ENCODE results near the gene UTP25. TPM values are rescaled to one million over a fixed set of nuclear protein-coding genes. Genes with fewer than 3 reads are reported as not detected.
"Not testable (repeated sequence)": the region's sequence is repeated elsewhere in the genome, so short reads cannot be mapped to it uniquely, and the experiment has no call there.

The UTP25 gene
- total RNA-seq, 1 donor from 2014 or later: 9.1 TPM

- DNase-seq (ENCODE audit: extremely low read depth, low read depth, low spot score): no peak
Measured at GRCh38 chr1:209870151-209870831, 42.5 kb downstream of the UTP25 start.

- DNase-seq (ENCODE audit: extremely low read depth, low read depth, low spot score): no peak
Measured at GRCh38 chr1:209871006-209871405, 43.2 kb downstream of the UTP25 start.

GRCh38 chr1:209871430-209871829 is 43.7 kb downstream of the UTP25 start:
- no peak for DNase-seq (ENCODE audit: extremely low read depth, low read depth, low spot score)

- no peak for DNase-seq (ENCODE audit: extremely low read depth, low read depth, low spot score)
Measured at GRCh38 chr1:209873067-209873799, 45.5 kb downstream of the UTP25 start.

DNA sequence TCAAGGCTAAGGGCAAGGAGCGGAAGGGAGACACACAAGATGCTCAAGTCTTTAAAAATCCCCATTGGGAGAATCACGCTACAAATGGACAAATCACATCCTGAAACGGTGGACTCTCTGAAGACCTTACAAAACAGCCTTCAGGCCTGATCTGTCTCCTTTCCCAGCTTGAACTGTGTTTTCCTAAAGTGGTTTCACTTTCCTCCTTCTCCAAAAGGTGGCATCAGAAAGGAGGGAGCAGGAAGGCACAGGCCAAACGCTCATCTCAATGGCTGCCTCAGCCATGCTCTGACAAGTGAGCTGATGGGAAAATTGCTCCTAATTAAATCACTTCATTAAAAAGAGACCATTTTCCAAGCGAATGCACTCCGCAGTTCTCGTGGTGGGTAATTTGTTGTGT is 47.7 kb downstream of the UTP25 start:
- DNase-seq (ENCODE audit: extremely low read depth, low read depth, low spot score): no peak

DNA sequence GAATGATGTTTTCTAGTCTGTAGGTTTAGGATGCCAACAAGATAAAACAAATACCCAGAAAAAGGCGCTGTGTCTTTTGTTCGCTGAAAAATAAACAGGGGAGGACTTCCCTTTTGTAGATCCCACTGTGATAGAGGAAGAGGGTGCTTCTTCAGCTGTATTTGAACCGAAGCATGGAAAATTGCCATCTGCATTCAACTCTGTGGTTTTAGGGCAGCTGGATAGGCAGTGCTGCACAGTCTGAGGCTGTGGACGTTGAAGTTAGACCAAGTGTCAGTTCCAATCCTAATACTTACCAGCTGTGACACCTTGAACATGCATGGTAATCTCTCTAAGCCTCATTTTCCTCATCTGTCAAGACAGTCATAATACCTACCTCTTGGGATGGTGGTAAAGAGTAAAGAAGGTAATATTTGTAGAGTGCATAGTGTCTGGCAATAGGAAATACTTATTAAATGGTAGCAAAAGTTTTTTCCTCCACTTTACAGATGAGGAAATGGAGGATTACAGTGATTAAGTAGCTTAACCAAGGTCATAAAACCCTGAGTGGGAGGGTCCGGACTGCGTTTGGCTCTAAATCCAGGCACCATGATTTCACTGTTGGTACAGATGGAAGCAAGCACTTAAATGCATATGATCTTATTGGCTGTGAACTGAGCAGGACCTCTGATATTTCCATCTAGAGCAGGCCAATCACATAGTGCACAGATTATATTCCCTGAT is 48.5 kb downstream of the UTP25 start:
- no peak for DNase-seq (ENCODE audit: extremely low read depth, low read depth, low spot score)

DNA sequence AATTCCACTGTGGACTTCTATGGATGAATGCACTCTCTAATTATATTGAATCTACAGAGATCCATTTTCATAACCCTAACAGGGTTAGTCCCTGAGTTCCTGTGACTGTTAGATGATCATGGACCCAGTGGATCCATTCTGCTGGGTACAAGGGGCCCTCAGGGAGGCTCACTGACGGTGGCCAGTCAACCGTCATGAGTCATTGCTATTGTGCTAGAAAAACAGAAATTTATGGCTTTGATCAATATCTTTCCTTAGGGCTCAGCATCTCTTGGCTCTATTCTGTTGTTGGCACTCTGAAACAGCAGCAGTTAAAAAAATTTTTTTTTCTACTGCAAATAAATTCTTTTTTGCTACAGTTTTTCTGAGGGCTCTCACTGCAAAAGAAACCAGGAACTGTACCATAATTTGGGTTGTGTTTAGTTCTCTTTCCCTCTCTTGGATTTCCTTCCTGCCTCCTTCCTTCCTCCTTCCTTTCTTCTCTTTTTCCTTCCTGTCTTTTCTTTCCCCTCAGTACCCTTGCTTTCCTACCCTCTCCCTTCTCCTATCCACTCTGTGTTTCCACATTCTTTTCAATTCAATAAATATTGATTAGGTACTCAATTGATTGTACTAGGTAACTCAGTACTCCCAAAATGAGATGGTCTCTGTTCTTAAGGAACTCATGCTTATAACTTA is 49.5 kb downstream of the UTP25 start:
- DNase-seq (ENCODE audit: extremely low read depth, low read depth, low spot score): no peak

GRCh38 chr1:209878964-209879363 is 51.2 kb downstream of the UTP25 start:
- DNase-seq (ENCODE audit: extremely low read depth, low read depth, low spot score): no peak

DNA sequence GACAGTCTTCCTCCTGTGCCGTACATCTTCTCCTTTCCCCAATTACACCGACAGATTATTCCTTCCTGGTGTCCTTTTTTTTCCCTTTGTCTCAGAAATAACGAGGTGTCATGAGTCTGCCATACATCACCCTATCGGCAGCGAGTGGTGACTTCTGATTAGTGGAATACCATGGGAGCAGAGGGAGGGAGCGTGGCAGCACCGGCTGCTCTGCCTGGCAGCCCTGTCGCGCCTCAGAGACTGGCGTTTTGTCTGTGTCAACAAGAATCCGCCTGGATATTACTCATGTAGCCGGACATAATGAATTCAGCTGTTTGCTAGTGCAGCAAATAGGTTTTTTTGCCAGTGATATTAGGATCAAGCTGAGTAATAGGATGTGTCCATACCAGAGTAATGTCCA is 51.8 kb downstream of the UTP25 start:
- DNase-seq (ENCODE audit: extremely low read depth, low read depth, low spot score): no peak

- DNase-seq (ENCODE audit: extremely low read depth, low read depth, low spot score): no peak
Measured at GRCh38 chr1:209880031-209880430, 52.3 kb downstream of the UTP25 start.

GRCh38 chr1:209881619-209882018 is 53.8 kb downstream of the UTP25 start:
- no peak for DNase-seq (ENCODE audit: extremely low read depth, low read depth, low spot score)

- no peak for DNase-seq (ENCODE audit: extremely low read depth, low read depth, low spot score)
Measured at GRCh38 chr1:209882286-209882685, 54.5 kb downstream of the UTP25 start.

DNA sequence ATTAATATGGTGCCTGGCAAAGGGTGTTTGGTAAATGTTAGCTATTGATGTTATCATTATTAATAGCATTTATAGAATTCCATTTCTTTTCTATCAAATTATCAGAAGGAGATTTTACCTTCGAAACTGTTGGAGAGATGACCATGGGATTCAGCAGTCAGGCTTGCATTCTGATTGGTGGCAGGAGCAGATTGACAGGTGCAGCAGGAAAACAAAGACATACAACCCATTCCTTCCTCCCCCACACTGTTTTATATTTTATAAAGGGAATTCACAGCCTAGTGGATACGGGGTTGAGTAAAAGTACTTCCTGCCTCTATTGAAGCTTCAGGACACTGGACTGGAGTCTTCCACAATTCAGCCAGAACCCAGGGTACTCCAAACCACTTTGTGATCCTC is 55.2 kb downstream of the UTP25 start:
- no peak for DNase-seq (ENCODE audit: extremely low read depth, low read depth, low spot score)

DNA sequence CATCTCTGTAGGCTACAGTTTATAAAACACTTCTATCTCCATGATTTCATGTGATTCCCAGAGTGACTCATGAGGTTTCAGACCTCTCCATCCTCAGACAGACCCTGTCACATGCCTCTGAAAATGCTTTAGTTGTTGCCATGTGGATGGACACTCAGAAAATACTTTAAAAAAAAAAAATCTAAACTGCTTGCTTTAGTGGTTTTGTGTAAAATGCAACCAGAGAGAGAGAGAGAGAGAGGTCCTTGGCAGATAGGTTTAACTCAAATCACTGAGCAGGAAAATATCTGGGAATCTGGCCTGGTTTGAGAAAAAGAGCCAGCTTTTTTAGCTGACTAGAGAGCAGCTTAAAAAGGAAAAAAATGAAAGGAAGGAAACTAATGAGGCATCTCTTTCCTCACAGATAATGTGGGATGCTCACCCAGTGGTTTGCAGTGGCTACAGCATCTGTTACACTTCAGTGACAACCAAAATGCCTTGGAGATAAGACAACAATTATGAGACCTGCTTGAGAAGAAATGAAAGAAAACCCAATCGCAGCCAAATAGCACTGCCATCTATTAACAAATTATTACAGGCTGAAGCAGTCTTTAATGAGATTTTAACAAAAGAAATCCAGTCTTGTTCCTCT is 55.7 kb downstream of the UTP25 start:
- no peak for DNase-seq (ENCODE audit: extremely low read depth, low read depth, low spot score)

DNA sequence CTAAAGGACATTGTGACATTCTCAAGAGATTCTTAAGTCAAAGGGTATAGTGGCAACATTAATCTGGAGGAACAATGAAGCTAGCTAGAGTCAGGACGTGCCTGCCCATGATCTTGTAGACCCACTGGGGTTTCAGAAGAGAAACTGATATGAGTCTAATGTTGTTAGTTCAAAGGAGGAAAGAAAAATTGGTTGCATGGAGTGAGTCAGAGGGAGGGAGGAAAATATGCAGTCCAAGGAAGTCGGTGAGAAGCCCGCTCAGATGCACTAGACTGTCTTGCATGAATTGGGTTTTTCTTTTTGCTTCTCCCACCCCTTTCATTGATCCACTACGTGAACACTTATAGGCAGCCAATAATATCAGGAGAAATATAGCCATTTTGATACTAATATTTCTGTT is 56.5 kb downstream of the UTP25 start:
- DNase-seq (ENCODE audit: extremely low read depth, low read depth, low spot score): no peak

DNA sequence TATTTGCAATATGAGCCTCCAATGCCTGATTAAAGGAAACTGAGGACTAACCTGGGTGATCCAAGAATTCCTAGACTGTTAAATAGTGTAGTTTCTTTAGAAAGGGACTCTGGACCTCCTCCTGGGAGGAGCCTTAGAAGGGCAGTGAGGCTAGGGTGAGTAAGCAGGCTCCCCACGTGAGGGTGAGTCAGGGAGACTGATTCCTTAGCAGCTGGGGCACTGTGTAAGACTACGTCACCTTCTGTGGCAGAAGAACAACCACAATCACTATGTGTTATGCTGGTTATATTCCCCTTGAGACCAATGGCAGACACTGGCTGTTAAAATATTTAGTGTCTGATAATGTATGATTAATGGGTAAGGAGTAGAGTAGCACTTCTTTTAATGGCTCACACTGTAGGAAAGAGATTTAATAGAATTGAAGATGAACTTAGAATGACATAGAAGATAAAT is 56.9 kb downstream of the UTP25 start:
- peak; percentile 96 for DNase-seq (ENCODE audit: extremely low read depth, low read depth, low spot score)

DNA sequence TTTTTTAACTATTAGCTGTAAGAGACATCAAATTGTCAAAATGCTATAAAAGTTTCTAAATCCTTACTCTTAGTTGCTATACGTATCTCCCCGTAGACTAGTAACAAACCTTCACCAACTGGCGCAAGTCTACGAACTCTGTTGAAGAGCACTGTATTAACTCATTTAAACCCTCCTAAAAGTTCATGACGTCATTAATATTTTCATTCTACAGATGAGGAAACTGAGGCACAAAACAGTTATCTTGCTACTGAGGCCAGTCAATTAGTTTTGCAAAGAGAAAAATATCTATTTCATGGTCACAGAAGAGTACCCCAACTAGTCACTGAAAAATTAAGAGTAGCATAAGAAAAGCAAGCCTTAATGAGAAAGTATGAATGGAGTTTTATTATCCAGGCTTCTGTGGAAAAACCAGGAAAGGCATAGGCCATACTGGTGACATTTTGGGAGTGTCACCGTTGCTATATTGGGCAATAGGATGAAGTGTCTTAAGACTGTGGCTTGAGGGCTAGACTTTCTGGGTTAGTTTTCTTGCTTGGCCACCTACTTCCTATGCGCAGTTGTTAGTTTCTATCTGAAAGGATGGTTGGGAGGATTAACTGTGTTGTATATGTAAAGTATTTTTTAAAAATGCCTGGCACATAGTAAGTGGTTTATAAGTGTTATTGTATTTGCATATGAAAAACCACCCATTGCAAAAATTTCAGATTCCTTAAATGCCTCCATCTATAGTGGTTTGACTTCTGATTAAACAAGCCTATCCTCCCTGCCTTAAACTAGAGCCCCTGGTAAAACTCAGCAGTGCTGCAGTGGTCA is 57.8 kb downstream of the UTP25 start:
- no peak for DNase-seq (ENCODE audit: extremely low read depth, low read depth, low spot score)

- DNase-seq (ENCODE audit: extremely low read depth, low read depth, low spot score): no peak
Measured at GRCh38 chr1:209886219-209886536, 58.4 kb downstream of the UTP25 start.

DNA sequence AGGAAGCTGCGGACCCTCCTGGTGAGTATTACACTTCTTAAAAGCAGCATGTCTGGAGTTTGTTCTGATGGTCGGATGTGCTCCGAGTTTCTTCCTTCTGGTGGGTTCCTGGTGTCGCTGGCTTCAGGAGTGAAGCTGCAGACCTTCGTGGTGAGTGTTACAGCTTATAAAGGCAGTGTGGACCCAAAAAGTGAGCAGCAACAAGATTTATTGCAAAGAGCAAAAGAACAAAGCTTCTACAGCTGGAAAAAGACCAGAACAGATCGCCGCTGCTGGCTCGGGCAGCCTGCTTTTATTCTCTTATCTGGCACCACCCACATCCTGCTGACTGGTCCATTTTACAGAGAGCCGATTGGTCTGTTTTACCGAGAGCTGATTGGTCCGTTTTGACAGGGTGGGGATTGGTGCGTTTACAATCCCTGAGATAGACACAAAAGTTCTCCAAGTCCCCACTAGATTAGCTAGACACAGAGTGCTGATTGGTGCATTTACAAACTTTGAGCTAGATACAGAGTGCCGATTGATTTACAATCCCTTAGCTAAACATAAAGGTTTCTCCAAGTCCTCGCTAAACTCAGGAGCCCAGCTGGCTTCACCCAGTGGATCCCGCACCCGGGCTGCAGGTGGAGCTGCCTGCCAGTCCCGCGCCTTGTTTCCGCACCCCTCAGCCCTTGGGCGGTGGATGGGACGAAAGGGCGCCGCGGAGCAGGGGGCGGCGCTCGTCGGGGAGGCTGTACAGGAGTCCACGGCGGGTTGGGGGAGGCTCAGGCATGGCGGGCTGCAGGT is 60.7 kb downstream of the UTP25 start:
- not testable (repeated sequence) for DNase-seq (ENCODE audit: extremely low read depth, low read depth, low spot score)
